NCI-H82 treated with DMSO at 0.1 percent for 48 hours (cell line): ENCODE data around the gene ZNRF2.
"Not testable (repeated sequence)": the region's sequence is repeated elsewhere in the genome, so short reads cannot be mapped to it uniquely, and the experiment has no call there.

ENCODE experiments used
- DNase-seq: peaks from one replicate; lab custom pipeline; 2025; ENCODE audit not compliant: unreplicated experiment; lab: John Stamatoyannopoulos, UW

The ZNRF2 gene

DNA sequence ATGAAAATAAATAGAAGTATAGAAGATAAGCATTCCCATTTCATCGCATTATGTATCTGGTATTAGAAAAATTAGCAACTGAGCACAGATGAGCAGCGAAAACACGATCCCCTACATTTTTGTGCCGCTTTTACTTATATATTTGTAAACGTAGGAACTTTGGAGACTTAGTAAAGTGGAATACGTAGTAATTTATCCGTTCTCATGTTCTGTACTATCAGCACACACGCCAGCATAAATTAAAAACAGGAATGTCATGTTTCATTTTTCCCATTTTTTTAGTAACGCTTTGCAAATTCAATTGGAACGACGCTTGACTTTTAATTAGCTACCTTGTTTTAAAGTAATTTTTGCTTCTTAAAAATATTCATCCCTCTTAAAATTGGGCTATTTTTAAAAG, 2.4 kb downstream of the ZNRF2 start:
- DNase-seq: no peak

DNA sequence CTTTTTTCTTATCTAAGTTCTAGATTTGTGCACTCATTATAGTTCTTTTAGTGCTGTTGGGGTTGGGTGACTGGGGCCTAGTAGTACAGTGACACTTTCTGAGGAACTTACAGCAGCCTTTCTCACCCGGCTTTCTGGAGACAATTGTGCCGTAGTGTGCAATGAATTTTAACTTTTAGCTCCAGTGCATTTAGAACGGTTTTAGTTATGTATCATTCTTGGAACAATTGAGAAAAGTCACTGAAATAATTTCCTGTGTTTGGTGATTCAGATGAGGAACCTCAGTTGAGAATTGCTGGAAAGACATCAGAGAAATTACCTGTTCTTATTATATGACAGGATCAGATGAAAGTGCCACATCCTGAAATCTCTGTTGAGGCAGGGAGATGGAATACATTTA, 3.2 kb downstream of the ZNRF2 start:
- DNase-seq: not testable (repeated sequence)

DNA sequence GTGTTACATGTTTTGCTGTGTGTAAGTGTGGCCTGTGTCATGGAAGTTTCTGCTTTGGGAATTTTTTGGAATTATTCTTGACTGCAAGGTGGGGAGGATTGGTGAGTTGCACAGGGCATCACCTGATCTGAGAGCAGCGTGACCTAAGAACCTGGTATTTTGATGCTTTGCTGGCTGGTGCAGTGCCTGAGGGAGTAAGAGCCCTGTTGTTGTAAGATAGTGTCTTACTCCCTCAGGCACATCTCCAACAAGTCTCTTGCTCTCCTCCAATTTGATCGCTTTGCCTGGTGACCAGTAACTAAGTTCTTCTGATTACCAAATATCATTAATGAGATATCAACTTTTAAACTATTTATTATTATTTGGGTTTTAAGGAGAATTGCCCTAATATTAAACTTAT, 5.2 kb downstream of the ZNRF2 start:
- DNase-seq: not testable (repeated sequence)

DNA sequence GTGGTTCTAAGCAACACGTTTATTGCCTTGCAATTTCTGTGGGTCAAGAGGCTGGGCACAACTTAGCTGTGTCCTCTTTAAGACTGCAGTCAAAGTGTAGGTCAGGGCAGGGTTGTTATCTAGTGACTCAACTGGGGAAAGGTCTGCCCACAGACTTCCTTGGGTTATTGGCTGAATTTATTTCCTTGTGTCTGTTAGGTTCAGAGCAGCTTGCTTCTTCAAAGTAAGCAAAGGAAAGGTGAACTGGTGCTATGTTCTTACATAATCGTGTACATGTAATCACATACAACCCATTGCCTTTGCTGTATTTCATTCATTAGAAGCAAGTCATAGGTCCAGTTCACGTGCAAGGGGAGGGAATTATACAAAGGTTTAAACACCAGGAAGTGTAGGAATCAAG, 5.9 kb downstream of the ZNRF2 start:
- DNase-seq: not testable (repeated sequence)

DNA sequence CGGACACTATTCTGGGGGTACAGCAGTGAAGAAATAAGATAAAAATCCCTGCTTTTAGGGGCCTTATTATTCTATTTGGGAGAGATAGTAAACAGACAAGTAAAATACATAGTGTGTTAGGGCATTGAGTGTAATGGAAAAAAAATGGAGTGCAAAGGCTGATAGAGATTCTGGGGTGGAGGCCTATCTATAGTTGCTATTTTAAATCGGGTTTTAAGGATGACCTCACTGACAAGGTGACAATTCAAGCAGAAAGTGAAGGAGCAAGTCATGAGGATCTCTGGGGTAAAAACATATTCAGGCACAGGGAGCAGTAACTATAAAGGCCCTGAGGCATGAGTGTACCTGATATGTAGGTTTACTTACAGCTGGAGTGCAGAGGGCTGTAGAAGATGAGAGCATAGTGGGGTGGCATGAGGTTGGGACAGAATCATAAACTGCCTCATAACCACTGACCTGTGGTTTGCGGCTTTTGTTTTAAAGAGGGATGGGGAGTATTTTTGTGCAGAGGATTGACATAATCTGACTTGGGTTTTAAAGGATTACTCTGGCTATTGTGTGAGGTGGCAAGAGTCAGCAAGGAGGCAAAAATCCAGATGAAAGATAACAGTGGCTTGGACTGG, 8.1 kb downstream of the ZNRF2 start:
- DNase-seq: peak; percentile 57

DNA sequence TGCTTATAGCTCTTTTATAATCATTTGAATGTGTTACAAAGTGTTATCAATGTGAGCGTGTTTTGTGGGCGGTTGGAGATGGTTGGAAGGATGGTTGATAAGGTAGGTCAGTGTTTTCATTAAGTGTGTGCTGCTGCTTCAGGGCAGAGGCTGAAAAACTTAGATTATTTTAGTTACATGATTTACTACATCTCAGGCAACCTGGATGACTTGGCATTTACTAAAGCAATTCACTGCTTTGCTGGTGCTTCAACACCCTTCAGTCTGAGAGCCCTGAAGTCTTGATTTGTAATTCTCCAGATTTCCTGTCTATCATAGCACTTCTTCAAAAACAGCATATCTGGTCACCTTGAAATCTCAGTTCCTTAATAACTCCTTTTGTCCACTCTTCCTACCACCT, 11.9 kb downstream of the ZNRF2 start:
- not testable (repeated sequence) for DNase-seq

DNA sequence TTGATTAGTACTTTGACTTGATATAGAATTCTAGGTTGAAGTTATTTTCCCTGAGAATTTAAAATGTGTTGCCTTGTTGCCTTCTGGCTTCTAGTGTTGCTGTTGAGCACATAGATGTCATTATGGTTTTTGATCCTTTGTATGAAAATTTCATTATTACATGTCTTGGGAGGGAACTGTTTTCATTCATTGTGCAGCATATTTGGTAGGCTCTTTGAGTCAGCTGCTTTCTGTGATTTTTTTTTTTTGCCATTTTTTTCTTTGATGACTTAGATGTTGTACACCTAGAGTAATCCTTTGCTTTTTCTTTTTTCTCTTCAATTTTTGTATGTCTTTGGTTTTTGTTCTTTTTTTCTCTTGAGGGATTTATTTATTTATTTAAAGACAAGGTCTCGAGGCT, 13.1 kb downstream of the ZNRF2 start:
- not testable (repeated sequence) for DNase-seq

DNA sequence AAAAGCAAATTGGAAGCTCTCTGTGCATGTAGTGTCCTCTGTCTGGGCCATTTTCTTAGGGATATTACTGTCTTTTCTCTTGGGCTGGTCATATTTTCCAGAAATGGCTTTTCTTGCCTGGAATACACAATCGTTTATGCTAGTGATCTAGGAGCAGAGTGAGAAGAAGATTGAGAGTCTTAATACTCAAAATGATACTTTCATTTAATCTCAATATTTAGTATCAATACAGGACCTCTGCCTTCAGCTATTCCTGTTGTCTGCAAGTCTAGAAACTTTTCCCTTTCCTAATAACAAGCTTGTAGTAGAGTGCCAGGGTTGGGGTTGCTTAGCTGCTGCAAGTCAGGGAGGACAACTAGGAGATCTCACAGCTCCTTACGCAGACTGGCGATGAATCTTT, 14.0 kb downstream of the ZNRF2 start:
- DNase-seq: not testable (repeated sequence)

DNA sequence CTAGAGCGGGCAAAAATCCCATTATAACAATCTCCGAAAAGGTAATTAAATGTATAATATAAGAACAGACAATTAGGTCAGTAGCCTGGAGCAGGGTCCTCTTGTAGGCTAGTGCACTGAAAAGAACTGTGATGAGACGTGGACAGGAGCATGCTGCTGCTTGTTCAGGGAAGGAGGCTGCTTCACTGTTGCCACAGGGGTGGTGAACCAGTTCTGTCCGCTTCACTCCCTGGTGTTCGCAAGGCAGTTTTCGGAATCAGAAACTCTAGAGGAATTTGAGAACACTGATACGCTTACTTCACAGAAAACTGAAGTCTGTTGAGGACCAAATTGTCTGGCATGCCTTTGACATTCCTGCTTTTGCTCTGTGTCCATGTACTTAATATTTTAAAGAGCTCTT, 17.4 kb downstream of the ZNRF2 start:
- no peak for DNase-seq

DNA sequence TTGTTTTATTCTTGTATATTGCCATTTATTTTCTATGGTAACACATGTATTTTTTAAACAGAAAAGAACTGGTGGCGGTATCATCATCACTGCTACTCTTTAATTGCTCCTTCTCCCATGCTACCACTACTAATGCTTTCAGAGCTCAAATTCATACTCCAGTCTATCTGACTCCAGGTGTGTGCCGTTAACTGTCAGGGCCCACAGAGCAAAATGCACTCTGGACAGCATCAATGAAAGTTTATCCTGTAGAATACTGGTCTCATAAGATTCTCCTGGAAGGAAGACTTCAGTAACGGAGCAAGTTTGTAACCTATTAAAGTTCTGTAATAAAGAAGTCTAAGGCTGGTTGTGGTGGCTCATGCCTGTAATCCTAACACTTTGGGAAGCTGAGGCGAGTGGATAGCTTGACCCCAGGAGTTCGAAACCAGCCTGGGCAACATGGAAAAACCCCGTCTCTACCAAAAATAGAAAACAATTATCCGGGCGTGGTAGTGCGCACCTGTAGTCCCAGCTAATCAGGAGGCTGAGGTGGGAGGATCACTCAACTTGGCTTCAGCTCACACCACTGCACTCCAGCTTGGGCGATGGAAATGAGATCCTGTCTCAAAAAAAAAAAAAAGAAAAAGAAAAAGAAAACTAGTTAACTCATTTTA, 18.4 kb downstream of the ZNRF2 start:
- DNase-seq: no peak

DNA sequence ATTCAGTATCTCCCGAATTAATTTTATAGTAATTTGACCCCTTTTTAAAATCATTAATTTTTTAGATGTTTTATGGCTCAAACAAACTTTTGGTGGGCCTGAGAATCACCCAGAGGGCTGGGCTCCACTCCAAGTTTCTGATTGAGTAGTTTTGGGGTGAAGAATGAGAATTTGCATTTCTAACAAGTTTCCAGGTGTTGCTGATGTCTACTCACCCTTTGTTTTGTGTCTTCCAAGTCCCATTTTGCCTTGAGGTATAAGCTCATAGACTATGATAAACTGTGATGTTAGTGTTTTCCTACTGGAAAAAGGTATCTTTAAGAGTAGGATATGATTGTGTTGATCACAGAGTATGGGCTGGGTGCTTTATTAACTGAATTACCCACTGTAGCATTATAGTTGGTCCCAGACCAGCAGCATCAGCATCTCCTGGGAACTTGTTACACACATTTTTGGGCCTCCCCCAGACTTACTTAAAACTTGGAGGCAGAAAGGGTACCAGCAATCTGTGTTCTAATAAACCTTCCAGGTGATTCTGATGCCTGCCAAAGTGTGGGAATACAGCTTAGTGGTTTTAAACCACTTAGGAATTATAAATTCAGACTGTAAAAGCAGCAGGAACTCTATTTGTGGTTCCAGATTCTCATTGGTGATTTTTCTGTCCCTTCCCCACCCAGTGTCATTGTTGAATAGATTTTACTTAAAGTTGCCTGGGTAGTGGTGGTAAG, 19.1 kb downstream of the ZNRF2 start:
- no peak for DNase-seq

DNA sequence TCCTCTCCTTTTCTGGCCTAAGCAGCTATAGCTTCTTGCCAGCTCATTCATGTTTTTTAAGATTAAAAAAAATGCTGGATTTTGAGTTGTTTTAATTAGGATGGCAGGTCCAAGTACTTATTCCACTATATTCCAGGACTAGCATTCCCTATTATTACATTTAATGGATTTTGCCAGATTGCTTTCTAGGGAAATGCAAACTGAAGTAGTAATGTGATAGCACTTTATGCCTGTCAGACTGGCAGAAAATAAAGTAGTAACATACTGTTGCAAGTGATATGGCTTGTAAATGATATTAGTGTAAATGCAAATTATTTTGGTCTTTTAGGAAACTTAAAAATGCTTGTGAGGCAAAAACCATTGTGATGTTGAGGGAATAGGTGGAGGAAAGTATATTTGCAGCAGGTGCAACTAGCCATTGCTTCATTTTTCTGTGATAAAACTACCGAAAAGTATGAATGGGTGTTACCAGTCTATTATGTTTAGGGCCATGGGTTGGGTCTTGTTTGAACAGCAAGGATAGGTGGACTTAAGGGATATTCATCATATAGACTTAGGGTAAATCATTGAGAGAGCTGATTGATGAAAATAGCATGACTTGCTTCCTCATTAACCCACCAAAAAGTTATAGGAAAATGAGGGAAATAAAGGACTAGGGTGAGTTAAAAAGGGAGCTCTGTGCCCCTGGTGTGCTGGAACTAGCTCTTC, 19.9 kb downstream of the ZNRF2 start:
- DNase-seq: no peak

DNA sequence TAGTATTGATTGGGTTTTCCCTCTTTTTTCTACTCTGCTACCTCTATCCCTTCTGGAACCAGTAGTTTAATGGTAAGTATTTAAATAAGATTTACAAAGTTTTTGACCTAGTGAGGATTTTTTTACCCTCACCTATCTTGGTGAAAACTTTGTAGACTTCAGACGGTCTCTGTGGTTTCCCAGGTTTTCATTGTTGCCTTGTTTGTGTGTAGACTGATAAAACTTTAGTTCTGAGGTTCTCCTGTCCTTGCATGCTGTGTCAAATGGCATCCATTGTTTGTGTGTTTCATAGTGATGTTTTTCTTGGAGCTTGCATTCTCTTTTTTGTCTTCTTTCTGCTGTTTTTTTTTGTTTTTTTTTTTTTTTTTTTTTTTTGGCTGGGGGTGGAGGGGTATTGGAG, 22.6 kb downstream of the ZNRF2 start:
- no peak for DNase-seq

DNA sequence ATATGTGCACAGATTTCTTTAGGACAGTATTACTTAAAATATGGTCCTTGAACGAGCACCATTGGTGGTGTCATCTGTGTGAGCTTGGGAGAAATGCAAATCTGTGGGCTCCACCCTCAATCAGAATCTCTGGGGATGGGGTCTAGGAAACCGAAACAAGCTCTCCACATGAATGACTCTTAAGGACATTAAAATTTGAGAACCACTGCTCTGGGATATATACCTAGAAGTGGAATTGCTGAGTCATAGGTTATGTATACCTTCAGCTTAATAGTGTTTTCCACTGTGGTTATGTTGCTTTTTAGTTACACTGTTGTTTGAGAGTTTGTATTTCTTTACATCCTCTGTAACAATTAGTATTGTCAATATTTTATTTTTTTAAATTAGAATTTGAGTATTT, 24.0 kb downstream of the ZNRF2 start:
- DNase-seq: no peak

DNA sequence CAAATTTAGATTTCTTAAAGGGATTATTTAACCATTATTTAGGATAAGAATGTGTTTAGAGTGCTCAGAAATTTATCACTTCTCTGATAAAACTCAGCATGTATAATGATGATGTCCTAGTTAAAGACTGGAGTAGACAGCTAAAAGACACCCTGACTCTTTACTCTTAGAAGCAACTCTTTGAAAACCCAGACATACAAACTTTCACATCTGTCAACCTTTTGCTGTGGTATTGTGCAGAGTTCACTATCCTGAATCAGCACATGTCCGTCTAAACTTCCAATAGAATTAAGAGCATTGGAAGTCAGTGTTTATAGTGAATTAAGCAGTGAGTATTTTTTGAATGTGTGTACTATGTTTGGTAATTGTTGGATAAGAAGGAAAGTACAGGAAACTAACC, 24.9 kb downstream of the ZNRF2 start:
- no peak for DNase-seq

DNA sequence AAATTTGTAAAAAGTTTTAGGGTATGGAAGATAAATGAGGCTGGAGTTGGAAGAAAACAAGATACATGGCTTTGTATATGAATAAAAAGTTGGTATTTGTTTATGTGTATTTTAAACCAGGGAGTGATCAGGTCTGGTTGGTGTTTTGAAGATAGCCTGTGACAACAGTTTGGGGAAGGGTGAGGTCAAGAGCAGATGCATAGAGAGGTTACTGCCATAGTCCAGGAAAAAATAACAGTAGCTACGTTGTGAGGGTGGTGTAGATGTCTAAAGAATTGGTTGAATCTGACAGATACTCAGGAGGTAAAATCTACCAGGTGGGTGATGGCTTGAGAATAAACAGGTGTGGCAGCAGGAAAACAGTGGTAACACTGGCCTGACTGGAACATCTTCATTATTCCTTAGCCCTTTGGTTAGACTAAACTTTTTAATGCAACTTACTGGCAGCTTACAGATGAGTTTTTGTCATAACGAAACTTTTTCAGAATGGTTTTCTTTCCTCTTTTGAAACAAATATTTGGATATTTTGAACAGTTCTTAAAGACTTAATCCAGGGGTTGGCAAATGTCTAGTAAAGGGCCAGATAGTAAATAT, 25.5 kb downstream of the ZNRF2 start:
- DNase-seq: no peak

DNA sequence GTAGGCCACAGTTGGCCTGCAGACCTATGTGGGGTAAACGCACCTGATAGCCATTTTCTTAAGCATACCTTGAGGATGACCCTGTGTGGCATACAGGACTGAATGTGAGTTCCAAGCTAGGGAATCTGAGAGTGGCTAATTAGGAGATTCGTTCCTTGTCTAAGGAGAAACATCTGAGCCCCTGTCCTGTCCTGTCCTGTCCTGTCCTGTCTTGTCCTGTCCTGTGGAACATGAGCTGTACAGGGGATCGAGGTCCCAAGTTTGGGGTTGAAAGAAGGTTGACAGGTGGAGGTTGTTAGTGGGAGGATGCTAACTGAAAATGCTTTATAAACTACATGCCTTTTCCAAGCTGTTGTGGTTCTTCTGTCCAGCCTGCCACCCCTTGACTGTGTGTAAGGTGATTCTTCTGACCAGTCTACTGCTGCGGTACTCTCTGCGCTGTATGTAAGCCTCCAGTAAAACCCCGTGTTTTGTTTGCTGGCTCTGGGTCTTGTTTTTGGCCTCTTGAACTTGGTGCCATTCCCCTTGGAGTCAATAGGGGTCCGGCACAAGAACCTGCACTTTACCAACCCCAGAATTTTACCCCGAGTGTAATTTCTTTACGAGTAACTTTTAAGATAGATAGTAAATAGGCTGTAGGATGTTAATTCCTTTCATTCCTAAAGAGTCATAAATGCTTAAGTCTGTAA, 26.4 kb downstream of the ZNRF2 start:
- DNase-seq: no peak

DNA sequence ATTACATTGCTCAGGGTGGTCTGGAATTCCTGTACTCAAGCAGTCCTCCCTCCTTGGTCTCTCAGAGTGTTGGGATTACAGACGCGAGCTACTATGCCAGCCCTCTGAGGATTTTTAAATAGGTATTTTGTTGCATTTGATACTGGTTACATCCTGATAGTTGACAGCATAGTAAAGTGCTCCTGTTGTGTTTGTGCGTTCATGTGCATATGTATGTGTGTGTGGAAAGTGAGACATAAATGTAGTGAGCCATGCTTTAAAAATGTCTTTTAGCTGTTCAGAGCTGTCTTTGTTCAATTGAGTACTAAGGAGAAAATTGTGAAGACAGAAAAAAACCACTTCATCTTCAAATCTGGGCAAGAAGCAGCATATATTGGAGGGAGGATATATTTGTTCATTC, 27.8 kb downstream of the ZNRF2 start:
- no peak for DNase-seq

DNA sequence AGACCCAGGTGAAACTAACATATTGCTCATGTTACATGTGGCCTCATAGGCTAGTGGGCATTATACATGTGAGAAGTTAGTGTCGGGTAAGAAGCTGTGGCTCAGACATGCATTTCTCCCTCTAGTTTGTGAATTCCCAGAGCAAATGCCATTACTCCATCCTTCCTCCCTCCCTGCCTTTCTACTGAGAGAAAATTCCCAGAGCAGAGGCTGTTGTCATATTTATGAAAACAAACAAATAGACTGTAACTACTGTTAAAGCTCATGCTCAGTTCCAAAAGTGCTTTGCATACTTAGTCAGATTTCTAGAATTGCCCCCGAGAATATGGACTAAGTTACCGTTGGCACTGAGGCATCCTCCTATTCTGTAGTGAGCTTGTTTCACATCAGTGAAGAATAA, 29.0 kb downstream of the ZNRF2 start:
- no peak for DNase-seq

DNA sequence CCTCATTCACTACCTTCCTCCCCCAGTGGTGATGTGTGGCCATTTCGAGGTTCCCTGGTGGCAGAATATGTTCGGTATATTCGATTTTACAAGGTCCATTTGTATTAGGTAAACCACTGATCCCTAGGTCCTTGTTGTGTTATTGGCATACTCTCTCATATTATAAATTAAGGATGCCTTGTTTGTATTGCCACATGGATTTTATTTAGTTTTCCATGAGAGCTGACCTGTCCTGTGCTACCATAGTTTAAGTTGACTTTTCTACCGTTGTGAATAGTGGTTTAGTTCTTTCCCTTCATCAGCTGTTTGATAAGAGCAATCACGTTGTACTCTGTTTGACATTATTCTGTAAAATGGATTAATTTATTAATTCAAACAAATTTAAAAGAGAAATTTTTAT, 29.4 kb downstream of the ZNRF2 start:
- DNase-seq: no peak

DNA sequence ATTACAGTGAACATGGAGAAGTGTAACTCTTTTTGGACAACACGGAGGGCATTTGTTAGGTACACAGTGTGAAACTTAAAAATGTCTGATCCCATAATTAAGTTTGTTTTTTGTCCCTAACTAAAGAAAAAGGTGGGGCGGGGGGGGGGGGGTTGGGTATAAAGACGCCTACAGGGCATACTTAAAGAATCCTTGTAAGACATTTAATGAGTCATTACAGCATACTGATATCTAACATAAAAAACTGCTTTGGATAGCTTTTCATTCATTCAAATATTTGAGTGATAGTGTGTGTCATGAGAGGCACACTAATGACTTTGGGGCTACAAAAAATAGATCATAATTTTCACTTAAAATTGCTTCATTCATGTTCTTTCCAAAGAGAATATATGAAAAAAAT, 31.2 kb downstream of the ZNRF2 start:
- no peak for DNase-seq
